ENCODE results near the gene YAP1.

The YAP1 gene

GRCh38 chr11:102191832-102192231 is 81.6 kb downstream of the YAP1 start:
- no peak for TF ChIP-seq EZH2phosphoT487 (IDR thresholded peaks at IDR 0.05; ENCODE audit: borderline replicate concordance, low read length)
- TF ChIP-seq CTCF (IDR thresholded peaks at IDR 0.05; ENCODE audit: low read depth, low read length, poor library complexity, severe bottlenecking) = no peak
- H3K4me3 ChIP-seq (ENCODE audit: low read length) = no peak overlapping the region
- H3K9me3 ChIP-seq (ENCODE audit: control insufficient read depth, insufficient read depth, low read length) = no peaks in the 10 kb centered on the region
- no peaks in the 10 kb centered on the region for H3K4me1 ChIP-seq (ENCODE audit: control insufficient read depth, low read length)
- H3K36me3 ChIP-seq (ENCODE audit: control insufficient read depth, low read length) = no peaks in the 10 kb centered on the region
- no peaks in the 10 kb centered on the region for H4K20me1 ChIP-seq (ENCODE audit: control insufficient read depth, insufficient read depth, low read depth, low read length)
- H3F3A ChIP-seq (ENCODE audit: control insufficient read depth, insufficient read depth) = no peaks in the 10 kb centered on the region
- H3K9me2 ChIP-seq (replicated peaks; ENCODE audit: control insufficient read depth, low read length) = no peaks in the 10 kb centered on the region
- H3K27me3 ChIP-seq (ENCODE audit: control insufficient read depth, low read length) = no peaks in the 10 kb centered on the region; the same call in 1 of the 2 replicates
- no peak overlapping the region for H3K4me2 ChIP-seq (ENCODE audit: low read length)
- no peaks in the 10 kb centered on the region for H3K79me2 ChIP-seq (ENCODE audit: control insufficient read depth, low read length)
- H3K27ac ChIP-seq (ENCODE audit: low read depth, low read length) = no peak overlapping the region

- Histone ChIP-seq H3F3A (ENCODE audit: control insufficient read depth, insufficient read depth) (no peaks in the 10 kb centered on the region), H3K79me2 (ENCODE audit: control insufficient read depth, low read length) (no peaks in the 10 kb centered on the region), H3K4me2 (ENCODE audit: low read length) (no peak overlapping the region), H3K27ac (ENCODE audit: low read depth, low read length) (no peak overlapping the region), H4K20me1 (ENCODE audit: control insufficient read depth, insufficient read depth, low read depth, low read length) (no peaks in the 10 kb centered on the region), H3K9me3 (ENCODE audit: control insufficient read depth, insufficient read depth, low read length) (no peaks in the 10 kb centered on the region), H3K27me3 (ENCODE audit: control insufficient read depth, low read length) (no peaks in the 10 kb centered on the region; the same call in 1 of the 2 replicates), H3K9me2 (replicated peaks; ENCODE audit: control insufficient read depth, low read length) (no peaks in the 10 kb centered on the region), H3K4me1 (ENCODE audit: control insufficient read depth, low read length) (no peaks in the 10 kb centered on the region), H3K4me3 (ENCODE audit: low read length) (no peak overlapping the region), H3K36me3 (ENCODE audit: control insufficient read depth, low read length) (no peaks in the 10 kb centered on the region)
- no peak for TF ChIP-seq CTCF (IDR thresholded peaks at IDR 0.05; ENCODE audit: low read depth, low read length, poor library complexity, severe bottlenecking)
- TF ChIP-seq EZH2phosphoT487 (IDR thresholded peaks at IDR 0.05; ENCODE audit: borderline replicate concordance, low read length) = no peak
Observed at GRCh38 chr11:102192349-102193066, 82.3 kb downstream of the YAP1 start.

GRCh38 chr11:102194257-102194656 is 84.0 kb downstream of the YAP1 start:
- no peaks in the 10 kb centered on the region for H4K20me1 ChIP-seq (ENCODE audit: control insufficient read depth, insufficient read depth, low read depth, low read length)
- H3K9me2 ChIP-seq (replicated peaks; ENCODE audit: control insufficient read depth, low read length) = no peaks in the 10 kb centered on the region
- no peaks in the 10 kb centered on the region for H3K36me3 ChIP-seq (ENCODE audit: control insufficient read depth, low read length)
- H3K27me3 ChIP-seq (ENCODE audit: control insufficient read depth, low read length) = peaks cover 8% of the 10 kb centered on the region
- no peaks in the 10 kb centered on the region for H3K9me3 ChIP-seq (ENCODE audit: control insufficient read depth, insufficient read depth, low read length)
- H3K27ac ChIP-seq (ENCODE audit: low read depth, low read length) = no peak overlapping the region
- H3K4me3 ChIP-seq (ENCODE audit: low read length) = no peak overlapping the region
- TF ChIP-seq CTCF (IDR thresholded peaks at IDR 0.05; ENCODE audit: low read depth, low read length, poor library complexity, severe bottlenecking) (no peak), EZH2phosphoT487 (IDR thresholded peaks at IDR 0.05; ENCODE audit: borderline replicate concordance, low read length) (no peak)
- H3K79me2 ChIP-seq (ENCODE audit: control insufficient read depth, low read length) = no peaks in the 10 kb centered on the region
- no peaks in the 10 kb centered on the region for H3F3A ChIP-seq (ENCODE audit: control insufficient read depth, insufficient read depth)
- no peak overlapping the region for H3K4me2 ChIP-seq (ENCODE audit: low read length)
- H3K4me1 ChIP-seq (ENCODE audit: control insufficient read depth, low read length) = no peaks in the 10 kb centered on the region
